D341Med (cell line): Measurements from ENCODE around the gene MCF2L.

ENCODE experiments used
- DNase-seq: peaks from one replicate; pipeline ENCODE4 v3.0.0; 2012; ENCODE audit warnings: low spot score

Gene MCF2L

GRCh38 chr13:113114511-113115362, 145.7 kb downstream of the MCF2L start:
- no peak for DNase-seq

DNA sequence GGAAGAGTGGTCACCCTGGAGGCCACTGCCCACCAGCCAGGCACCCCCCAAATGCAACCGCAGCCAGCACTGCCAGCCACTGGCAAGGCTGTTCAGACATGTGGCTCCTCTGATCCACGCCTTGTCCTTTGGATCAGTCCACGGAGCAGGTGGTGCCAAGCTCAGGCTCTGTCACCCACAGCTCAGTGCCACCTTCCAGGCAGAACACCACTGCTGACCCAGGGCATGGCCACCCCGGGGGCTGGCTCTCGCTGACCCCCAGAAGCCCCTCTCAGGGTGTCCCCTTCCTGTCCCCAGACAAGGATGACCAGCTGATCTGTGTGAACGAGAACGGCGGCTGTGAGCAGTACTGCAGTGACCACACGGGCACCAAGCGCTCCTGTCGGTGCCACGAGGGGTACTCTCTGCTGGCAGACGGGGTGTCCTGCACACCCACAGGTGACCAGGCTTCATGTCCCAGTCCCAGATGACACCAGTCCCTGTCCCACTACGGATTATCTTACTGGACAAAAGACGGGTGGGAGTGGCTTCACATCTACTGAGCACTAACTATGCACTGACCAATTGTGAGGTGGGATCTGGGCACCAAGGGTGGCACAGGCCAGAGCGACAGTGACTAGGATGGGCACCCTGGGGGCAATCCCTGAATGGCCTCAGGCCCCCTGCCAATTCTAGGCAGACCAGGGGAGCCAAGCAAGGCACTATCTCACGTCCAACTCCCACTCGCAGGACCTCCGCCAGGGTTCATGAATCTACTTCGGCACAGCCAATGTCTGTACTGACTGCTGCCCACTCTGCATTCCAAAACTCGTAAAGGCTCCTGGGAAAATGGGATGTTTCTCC, 146.6 kb downstream of the MCF2L start:
- peak; percentile 22 for DNase-seq

DNA sequence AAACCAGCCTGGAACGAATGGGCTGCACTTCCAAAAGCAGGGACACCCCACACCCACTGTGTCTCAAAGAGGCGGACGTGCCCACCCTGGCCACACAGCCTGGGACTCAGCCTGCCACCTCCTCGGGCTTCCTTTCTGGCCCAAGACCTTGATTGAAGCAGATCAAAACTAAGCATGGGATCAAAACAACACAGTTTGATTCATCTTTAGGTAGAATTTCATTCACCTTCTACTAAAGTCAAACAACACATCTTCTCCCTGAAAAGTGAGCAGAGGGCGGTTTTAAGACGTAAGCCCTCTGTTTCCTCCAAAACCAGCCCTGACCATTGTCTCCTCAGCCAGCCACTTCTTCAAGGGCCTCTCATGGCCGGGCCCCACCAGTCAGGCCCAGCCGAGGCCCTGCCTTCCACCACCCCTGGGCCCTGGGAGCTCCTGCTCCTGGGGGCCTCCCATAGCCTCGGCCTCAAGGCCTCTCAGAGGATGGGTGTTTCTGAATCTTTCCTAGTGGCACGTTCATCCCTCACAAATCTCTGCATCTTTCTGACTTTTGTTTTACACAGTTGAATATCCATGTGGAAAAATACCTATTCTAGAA, 147.3 kb downstream of the MCF2L start:
- no peak for DNase-seq

- DNase-seq: no peak
Observed at GRCh38 chr13:113116871-113117271, 147.9 kb downstream of the MCF2L start.

- no peak for DNase-seq
Observed at GRCh38 chr13:113117335-113117872, 148.4 kb downstream of the MCF2L start.

- DNase-seq: no peak
Observed at GRCh38 chr13:113117911-113118260, 148.9 kb downstream of the MCF2L start.

DNA sequence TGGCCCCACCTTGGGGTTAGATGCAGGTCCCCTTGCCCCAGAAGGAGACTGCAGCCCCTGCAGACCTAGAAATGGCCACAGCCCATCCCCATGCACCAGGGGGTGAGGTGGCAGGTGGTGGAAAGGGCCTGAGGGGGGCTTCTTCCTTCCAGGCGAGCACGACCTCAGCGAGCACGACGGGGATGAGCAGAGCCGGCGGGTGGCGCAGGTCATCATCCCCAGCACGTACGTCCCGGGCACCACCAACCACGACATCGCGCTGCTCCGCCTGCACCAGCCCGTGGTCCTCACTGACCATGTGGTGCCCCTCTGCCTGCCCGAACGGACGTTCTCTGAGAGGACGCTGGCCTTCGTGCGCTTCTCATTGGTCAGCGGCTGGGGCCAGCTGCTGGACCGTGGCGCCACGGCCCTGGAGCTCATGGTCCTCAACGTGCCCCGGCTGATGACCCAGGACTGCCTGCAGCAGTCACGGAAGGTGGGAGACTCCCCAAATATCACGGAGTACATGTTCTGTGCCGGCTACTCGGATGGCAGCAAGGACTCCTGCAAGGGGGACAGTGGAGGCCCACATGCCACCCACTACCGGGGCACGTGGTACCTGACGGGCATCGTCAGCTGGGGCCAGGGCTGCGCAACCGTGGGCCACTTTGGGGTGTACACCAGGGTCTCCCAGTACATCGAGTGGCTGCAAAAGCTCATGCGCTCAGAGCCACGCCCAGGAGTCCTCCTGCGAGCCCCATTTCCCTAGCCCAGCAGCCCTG, 149.4 kb downstream of the MCF2L start:
- no peak for DNase-seq

DNA sequence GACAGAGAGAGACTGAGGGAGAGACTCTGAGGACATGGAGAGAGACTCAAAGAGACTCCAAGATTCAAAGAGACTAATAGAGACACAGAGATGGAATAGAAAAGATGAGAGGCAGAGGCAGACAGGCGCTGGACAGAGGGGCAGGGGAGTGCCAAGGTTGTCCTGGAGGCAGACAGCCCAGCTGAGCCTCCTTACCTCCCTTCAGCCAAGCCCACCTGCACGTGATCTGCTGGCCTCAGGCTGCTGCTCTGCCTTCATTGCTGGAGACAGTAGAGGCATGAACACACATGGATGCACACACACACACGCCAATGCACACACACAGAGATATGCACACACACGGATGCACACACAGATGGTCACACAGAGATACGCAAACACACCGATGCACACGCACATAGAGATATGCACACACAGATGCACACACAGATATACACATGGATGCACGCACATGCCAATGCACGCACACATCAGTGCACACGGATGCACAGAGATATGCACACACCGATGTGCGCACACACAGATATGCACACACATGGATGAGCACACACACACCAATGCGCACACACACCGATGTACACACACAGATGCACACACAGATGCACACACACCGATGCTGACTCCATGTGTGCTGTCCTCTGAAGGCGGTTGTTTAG, 150.3 kb downstream of the MCF2L start:
- DNase-seq: no peak

DNA sequence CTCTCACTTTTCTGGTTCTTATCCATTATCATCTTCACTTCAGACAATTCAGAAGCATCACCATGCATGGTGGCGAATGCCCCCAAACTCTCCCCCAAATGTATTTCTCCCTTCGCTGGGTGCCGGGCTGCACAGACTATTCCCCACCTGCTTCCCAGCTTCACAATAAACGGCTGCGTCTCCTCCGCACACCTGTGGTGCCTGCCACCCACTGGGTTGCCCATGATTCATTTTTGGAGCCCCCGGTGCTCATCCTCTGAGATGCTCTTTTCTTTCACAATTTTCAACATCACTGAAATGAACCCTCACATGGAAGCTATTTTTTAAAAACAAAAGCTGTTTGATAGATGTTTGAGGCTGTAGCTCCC, 150.8 kb downstream of the MCF2L start:
- DNase-seq: no peak

DNA sequence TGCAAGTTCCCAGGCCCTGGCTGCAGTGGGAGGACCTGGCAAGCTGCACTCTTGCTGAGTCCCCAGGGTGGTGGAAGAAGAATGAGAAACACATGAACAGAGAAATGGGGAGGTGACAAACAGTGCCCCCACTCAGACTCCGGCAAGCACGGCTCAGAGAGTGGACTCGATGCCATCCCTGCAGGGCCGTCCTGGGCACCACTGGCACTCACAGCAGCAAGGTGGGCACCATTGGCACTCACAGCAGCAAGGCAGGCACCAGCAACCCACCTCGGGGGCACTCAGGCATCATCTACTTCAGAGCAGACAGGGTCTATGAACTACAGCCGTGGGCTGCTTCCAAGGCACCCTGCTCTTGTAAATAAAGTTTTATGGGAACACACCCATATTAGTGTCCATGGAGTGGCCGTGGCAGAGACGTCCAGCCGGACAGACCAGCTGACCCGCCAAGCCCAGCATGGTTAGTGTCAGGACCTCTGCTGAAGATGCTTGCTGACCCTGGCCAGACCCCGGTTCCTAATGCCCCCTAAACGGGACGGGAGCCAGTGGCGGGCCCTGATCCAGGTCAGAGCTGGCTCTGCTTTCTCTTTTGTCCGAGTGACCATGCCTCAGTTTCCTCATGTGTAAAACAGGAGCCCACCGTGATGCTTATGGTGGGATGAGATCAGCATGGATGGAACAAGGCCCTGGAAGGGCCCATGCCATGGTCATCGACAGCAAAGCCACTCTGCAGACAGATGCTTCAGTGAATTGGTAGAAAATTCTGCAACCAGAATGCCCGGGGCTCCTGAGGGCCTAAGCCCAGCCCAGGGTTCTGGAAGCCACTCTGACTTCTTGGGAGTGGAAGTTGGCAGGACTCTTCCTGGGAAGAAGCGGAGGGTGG, 151.5 kb downstream of the MCF2L start:
- DNase-seq: peak; percentile 17

DNA sequence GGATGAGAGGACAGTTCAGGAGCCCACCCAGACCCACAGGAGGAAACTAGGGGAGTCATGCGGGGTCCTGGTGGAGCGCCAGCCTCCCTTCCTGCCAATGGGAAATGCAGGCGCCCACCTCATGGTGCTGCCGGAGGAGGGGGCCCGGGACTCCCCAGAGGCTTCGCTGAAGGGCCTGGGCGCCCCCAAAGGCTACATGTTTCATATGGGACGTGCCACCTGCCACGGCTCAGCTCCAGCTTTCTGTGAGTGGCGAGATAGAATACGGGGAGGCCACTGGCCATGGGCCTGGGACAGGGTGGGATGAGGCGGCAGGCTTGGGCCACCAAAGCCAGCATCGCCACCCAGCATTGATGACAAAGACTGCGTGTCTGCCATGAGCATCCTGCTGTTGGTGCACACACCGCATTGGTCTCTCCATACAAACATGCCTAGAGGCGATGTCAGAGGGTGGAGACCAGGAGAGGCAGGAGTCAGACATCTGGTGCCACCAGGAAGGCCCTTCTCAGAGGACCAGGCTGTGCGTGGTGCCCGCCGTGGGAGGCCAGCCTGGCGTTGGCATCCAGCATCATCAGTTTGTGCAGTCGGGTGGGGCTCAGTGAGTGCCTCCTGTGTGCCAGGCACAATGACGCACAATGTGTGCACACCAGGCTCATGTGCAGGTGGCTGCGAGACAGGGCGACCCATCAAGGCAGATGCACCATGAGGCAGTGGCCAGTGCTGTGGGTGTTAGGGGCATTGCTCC, 152.3 kb downstream of the MCF2L start:
- peak; percentile 12 for DNase-seq

- no peak for DNase-seq
Observed at GRCh38 chr13:113121928-113122471, 153.0 kb downstream of the MCF2L start.

DNA sequence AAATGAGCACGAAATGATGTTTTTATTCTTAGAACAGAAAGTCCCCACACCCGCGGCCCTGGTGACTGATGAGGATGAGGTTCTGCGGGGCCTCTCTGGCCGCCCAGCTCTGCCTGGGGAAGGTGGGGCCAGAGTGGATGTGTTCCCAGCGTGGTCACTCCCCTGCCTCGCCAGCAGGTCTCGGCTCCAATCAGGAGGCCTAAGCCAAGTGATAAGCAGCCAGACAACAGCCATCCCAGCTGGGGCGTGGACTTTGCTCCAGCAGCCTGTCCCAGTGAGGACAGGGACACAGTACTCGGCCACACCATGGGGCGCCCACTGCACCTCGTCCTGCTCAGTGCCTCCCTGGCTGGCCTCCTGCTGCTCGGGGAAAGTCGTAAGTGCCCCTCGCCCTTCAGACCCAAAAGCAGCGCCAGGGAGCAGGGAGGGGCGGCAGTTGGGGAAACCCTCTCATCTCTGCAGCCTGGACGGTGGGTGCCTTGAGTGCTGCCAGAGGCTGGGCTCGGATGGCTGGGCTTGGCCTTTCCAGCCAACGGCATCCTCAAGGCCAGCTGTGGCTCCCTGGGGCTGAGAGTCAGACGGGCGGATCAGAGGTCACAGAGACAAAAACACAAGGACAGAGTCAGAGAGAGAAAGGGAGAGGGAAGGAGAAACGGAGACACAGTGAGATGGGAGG, 153.7 kb downstream of the MCF2L start, which contains the start of gene F10:
Gene F10, plus strand, starts transcription at position 250 of the 676 bp plus-strand sequence. Its CDS starts 57 bp downstream, at position 307.
- DNase-seq: no peak

DNA sequence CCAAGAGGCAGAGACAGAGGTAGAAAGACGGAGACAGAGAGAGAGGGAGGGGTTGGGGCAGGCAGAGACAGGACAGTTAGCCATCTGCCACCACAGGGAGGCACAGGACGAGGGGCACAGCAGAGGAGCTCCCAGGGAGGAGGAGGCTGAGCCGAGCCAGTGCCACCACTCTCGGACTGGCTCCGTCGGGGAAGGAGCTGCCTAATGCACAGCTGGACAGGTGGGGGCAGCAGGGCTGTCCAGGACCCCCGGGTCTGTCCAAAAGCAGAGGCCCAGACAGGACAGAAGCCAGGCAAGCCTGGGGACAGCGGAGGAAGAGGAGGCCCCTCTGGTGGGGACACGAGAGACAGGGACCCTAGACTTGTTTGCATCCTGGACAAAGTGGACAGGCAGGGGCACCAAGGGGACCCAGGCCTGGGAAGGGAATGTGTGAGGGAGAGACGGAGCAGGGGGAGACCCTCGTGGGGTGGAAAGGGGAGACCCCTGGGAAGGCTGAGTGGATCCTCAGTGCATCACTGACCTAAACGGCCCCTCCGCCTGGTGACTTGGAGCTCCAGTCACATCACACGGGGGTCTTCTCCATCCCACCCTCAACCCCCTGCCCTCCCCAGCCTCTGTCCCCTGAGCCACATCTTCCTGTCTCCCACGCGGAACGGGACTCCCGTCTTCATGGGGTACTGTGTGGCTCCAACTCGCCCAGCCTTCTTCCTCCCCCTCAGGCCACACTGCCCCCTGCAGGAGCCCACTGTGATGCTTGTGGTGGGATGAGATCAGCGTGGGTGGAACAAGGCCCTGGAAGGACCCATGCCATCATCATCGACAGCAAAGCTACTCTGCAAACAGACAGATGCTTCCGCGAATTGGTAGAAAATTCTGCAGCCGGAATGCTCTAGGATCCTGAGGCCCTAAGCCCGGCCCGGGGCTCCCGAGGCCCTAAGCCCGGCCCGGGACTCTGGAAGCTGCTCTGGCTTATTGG, 154.5 kb downstream of the MCF2L start:
- peak; percentile 48 for DNase-seq

DNA sequence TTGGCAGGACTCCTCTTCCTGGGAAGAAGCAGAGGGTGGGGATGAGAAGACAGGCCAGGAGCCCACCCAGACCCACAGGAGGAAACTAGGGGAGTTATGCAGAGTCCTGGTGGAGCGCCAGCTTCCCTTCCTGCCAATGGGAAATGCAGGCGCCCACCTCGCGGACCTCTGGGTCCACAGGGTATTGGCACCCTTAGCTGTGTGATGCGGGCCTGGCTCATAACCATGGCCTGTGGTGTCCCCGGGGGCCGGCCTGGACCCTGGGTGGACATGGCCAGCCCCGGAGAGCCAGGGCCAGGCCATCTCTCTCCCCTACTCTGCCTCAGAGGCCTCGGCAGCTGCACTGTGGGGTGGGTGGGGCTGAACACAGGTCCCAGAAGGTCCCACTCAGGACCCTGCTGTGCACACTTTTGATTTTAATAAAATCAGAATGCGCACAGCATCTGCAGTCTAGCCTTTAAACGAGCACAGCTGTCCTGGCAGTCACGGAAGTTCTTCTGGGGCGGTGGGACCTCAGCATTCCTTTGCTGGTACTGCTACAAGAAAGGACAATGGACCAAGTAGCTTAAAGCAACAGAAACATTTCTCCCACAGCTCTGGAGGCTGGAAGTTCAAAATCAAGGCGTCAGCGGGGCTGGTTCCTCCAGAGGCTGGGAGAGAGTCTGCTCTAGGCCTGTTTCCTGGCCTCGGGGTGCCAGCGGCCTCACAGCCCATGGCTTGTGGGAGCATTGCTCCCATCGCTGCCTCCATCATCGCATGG, 155.4 kb downstream of the MCF2L start:
- DNase-seq: no peak

DNA sequence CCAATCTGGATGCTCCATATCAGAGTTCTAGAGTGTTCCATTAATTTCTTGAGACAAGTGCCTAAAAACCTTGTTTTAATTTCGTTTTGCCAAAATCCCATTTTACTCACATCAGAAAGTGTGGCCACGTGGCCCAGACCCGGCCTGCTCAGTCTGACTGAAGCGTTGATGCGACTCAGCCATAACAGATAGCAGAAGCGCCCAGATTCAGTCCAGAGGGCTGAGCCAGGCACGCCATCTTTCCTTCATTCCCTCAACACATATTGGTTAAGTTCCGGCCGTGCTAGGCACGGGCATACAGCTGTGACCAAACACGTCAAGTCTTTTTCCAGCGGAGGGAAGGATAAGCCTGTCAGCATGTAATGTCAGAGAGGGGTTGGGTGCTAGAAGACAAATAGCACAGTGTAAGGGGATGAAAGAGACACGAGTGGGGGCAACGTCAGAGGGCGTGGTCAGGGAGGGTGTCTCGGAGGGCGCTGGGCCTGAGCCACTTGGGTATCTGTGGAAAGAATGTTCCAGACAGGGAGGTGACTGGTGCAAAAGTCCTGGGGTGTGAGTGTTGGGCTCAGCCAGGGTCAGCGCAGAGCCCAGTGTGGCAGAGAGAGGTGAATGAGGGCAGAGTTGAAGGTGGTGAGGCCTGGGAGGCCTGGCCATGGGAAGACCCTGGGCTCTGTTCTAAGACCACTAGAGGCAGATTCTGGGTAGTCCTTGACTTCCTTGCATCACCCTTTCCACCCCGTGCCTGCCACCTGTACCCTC, 156.7 kb downstream of the MCF2L start:
- no peak for DNase-seq
